HepG2 (cell line): ENCODE data around the gene CSPG5.

ENCODE experiments used
- CEBPB ChIP-seq: IDR thresholded peaks from 2 replicates; pipeline ENCODE4 v1.6.1; 2011; ENCODE audit warnings: low read depth, low read length, improper control_type of control experiment, borderline replicate concordance
- POLR2A ChIP-seq, 2 experiments: IDR thresholded peaks; 2 replicates each; pipeline ENCODE4 v1.6.1; 2011; ENCODE audit warnings: low read depth in 2 of 2, low read length in 2 of 2, mild to moderate bottlenecking in 1 of 2, moderate library complexity in 1 of 2; ENCODE audit not compliant: insufficient read depth in 1 of 2
- ZNF121 ChIP-seq: sonication (generic); formaldehyde crosslinking; IDR thresholded peaks from 2 replicates; pipeline ENCODE4 v1.5.0; 2020; ENCODE audit warnings: mild to moderate bottlenecking, missing genetic modification reagents

DNA sequence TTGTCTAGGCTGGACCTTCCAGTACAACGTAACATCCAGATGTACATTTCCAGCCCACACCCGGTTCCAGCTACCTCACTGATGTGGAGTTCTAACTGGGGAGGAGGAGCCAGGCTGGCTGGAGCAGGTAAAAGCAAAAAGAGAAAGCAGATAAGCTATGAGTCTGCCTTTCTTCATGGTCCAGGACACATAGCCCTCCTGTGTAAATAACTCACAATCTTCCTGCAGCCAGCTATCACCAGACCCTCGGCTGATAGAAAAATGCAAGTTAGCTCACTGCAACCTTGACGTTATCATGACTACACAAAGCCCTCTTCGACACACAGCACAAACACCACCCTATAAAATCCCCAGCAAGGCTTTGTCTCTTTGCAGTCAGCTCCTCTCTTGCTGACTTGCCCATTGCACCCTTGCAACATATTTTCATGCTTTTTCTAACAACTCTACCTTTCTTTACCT lies 44.6 kb downstream of the CSPG5 start:
- TF ChIP-seq POLR2A (IDR thresholded peaks at IDR 0.05; ENCODE audit: insufficient read depth in 1 of 2, low read depth in 2 of 2, low read length in 2 of 2) (no peak), ZNF121 (CRISPR knock-in tag) (no peak), CEBPB (no peak)
